Activated CD8-positive, alpha-beta memory T cell treated with anti-CD3 and anti-CD28 coated beads, Interleukin-2, amount 50 U/mL, for 48 hours (primary cell): Measurements from ENCODE around the gene KRT80.
A peak's percentile ranks its signal among the peaks of the same experiment; 100 is the strongest.

Experiments
- DNase-seq: peaks from one replicate; pipeline ENCODE4 v3.0.0-alpha.2; 2020

Gene KRT80

DNA sequence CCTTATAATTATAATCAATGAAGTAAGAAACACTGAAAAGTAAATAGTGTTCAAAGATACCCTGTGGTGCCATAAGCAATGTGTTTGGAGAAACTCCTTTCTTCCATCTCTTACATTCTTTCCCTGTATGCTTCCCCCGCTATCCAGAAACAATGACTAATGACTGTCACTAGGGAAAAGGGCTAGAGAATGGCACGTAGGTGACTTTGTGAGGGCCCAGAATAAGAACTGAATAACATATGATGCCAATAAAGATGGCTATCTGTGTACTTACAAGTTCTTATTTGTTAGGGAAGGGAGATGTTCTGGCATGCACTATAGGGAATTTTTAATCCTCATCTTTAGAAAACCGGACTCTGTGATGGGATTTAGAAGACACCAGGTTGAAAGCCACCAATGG, 36.6 kb upstream of the KRT80 start:
- no peak for DNase-seq

DNA sequence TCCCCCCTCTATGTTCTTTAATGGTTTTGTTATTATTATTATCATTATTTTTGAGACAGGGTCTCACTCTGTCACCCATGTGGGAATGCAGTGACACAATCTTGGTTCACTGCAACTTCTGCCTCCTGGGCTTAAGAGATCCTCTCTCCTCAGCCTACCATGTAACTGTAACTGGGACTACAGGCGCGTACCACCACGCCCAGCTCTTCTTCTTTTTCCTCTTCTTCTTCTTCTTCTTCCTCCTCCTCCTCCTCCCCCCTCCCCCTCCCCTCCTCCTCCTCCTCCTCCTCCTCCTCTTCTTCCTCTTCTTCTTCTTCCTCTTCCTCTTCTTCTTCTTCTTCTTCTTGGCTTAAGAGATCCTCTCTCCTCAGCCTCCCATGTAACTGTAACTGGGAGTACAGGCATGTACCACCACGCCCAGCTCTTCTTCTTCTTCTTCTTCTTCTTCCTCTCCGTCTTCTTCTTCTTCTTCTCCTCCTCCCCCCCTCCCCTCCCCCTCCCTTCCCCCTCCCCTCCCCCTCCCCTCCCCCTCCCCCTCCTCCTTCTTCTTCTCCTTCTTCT, 35.9 kb upstream of the KRT80 start:
- DNase-seq, result no peak

DNA sequence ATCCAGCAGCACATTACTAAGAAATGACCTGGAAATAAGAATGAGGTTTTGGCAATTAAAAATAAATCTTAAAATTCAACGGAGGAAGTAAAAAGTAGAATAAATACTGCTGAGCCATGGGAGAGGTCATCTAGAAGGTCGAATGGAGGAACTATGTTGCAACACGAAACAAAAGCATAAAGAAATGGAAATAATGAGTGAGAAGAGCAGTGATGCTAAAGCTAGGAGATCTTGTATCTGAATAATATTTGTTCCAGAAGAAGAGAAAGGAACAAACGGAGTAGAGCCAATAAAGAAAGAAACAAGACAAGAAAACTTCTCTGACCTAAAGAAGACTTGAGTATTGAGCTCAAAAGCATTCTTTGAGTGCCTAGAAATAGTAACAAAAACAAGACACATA, 34.6 kb upstream of the KRT80 start:
- DNase-seq, result no peak

DNA sequence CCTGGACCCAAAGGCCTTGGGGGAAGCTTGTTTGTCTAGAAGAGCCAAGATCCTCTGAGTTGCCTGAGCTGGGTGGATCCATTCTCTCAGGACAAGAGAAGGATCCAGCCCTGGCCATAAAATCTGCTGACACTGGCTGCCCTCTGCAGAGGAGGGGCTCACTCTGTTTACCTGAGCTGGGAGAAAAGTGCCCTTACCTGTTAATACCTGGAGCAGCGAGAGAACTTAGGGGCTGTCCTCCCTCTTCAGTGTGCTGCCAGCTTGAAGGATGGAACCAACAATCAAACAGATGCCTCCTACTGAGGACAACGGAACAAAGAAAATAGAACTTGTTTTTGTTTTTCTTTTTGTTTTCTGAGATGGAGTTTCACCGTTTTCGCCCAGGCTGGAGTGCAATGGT, 33.9 kb upstream of the KRT80 start:
- DNase-seq, result no peak

DNA sequence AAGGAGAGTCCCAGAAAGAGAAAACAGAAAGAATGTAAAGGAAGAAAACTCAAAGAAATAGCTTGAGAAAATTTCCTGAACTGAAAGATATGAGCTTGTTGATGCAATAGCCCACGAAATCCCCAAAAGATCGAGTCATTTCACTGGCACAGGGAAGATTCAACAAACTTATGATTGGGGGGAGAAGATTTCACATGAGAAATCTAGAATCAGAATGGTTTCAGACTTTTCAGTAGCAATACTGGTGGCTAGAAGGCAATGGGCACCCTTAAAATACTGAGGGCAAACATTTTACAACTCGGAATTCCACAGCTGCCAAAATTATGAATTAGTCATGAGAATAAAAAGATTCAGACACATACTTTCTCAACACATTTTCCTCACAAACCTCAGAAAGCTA, 32.3 kb upstream of the KRT80 start:
- no peak for DNase-seq

DNA sequence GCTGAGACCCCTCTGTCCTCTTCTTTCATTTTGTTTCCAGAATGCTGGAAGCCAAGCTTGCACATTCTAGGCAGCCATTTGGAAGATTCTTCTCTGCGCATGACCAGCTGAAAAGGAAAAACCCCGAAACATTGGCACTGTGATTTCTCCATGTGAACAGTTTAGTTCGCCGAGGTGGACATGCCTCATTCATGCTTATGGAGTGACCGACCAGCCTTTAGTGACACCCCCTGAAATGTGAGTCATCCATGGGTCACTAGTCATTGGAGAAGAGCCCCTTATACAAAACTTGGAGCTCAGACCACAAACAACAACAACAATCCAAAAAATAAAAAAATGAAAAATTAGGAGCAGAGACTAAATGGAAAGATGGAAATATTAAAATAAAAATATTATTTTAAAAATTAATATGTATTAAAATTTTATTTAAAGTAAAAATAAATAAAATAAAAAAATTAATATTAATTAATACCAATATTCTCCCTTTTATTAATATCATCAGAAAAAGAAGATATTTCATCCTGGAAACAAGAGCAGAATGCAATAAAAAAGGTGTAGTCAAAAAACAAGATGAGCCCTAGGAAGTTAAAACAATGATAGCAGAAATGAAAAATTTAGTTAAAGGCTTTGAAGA, 31.7 kb upstream of the KRT80 start:
- DNase-seq, result no peak

DNA sequence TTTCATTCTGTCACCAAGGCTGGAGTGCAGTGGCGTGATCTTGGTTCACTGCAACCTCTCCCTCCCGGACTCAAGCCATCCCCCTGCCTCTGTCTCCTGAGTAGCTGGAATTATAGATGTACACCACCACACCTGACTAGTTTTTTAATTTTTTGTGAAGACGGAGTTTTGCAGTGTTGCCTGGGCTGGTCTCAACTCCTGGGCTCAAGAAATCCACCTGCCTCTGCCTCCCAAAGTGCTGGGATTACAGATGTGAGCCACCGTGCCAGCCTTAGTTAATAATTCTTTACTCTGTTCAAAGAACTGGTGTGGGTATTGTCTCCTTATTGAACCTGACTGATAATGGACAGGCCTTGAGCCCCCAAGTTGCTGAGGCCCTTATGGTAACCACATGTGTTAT, 30.9 kb upstream of the KRT80 start:
- DNase-seq, result no peak

DNA sequence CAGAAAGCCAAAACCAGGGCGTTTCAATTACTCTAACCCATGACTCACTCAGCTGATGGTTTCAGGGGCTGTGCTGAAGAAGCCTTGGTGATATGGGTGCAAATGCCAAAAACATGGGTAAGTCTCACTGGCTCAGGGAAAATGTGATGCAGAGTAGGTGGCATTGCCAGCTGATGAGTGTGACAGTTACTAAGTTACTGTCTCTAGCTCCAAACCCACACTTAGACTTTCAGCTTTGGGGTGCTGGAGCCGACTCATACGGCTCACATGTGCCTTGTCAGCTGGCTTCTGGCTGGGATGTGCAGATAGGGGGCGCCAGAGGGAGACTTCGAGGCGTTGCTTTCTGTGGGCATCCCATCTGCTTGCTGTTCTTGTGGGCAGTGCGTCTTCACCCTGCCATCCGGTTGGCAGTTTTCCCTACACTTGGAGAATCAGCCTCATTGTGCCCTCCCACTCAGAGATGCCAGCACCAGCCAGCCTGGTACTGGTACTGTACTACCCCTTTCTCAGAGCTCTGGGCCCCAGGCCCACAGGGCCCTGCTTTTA, 30.2 kb upstream of the KRT80 start:
- peak; percentile 93 for DNase-seq

DNA sequence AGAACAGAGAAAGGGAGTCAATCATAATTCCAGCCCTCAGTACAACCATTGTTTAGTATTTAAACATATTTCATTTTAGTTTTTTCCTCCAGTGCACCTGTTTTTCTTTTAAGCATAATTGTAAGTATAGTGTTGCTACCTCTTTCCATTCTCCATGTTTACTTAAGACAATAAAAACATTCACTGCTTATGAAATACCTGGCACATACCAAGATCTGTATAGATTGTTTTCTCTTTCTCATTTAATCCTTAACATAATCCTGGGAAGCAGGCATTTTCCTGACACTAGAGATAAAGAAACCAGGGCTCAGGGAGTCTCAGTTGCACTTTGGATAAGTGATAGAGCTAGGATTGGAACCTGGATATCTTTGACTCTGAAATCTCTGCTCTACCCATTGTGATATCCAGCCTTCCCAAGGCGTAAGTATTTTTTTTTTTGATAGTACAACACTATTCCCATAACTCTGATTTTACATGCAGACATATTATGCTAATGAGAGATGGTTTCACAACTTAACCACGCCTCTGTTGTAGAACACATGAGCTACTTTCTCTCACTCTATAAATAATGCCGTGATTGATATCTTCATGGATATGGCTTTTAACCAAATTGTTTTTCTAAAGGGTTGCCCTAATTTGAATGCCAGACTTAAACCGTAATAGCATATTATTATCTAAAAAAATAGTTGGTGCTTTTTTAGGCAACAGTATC, 29.4 kb upstream of the KRT80 start:
- DNase-seq, result no peak

DNA sequence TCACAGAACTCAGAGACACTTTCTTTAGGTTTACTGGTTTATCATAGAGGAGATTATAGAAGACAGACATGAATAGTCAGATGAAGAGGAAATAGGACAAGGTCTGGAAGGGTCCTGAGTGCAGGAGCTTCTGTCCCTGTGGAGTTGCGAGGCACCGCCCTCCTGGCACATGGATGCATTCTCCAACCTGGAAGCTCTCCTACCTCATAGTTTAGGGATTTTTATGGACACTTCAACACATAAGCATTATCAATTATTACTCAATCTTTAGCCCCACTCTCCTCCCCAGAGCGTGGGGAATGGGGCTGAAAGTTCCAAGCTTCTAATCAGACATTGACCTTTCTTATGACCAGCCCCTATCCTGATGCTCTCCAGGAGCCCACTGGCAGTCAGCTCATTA, 28.7 kb upstream of the KRT80 start:
- DNase-seq, result no peak

DNA sequence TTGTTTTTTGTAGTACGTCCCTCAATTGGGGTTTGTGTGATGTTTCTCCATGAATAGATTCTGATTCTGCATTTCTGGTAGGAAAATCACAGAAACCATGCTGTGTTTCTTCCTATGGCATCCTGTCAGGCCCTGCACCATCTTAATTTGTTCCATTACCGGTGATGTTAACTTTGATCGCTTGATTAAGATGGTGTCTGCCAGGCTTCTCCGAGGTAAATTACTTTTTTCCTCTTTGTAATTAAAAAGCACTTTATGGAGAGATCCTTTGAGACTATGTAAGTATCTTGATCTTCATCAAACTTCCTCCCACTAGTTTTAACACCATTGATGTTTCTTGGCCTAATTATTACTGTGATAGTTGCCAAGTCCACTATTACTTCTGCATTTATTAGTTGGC, 26.2 kb upstream of the KRT80 start:
- DNase-seq, result no peak

DNA sequence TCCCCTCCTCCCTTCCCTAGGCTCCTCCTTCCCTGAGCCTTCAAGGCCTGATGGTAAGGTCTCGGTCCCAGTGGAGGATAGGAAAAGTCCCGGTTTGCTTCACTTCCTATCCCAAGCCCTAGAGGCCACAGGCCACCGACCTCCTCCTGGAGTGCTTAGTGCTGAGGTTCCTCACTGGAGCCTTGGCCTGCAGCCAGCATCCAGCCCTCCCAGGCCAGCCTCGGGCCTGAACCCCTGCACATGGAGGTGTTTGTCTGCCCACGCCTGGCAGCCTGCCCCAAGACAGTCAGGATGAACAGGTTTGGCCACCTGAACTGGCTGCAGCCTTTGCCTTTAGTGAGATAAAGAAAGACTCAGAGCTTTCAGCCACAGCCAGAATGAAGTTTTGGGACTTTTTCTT, 25.4 kb upstream of the KRT80 start:
- no peak for DNase-seq

DNA sequence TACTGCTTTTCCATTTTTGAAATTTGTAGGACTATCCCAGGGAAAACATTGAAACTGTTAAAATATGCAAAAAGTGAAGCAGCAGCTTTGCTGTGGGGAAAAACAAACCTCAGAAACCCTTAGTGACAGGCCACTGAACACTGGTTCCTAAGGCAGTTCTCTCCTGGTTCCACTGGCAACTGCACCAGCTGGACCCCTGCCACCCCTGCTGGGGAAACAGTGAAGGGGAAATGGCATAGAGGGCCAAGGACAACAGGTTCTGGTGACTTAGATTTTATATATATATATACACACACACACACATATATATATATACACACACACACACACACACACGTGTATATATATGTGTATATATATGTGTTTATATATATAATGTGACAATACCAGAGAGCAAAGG, 25.0 kb upstream of the KRT80 start:
- no peak for DNase-seq

DNA sequence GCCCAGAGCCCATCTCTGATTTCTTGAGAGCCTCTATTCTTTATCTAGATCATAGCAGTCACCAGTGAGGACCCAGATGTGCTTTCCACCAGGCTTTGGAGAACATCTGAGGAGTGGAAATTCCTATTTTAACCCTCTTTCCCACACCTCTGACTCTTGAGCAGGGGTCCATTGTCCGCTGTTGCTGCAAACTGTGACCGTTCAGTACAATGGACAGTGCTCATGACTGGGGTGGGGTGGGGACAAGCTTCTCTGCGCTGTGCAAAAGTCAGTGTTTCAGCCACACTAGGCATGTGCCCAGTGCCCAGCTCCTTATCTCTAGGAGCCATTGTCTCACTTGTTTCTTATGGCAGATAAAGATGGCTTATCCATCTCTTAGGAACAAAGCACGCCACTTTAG, 24.3 kb upstream of the KRT80 start:
- no peak for DNase-seq

DNA sequence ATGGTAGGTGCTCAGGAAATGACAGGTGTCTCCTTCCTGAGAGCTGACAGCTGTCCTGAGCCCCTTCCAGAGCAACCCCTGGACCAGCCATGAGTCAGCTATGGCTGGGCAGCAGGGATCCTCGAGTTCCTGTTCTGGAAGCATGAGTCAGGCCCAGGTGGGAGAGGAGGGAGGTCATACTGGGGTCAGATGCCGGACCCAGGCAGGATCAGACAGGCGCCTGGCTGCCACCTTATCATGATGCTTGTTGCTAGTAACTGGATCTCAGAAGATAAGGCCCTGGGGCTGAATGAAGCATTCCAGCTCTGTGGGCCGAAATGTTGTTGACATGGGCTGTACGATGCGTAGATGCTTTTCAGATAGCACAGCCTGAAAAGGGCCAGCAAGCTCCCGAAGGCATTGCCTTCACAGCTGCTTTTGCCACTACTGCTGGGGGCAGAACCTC, 23.8 kb upstream of the KRT80 start:
- DNase-seq, result no peak

DNA sequence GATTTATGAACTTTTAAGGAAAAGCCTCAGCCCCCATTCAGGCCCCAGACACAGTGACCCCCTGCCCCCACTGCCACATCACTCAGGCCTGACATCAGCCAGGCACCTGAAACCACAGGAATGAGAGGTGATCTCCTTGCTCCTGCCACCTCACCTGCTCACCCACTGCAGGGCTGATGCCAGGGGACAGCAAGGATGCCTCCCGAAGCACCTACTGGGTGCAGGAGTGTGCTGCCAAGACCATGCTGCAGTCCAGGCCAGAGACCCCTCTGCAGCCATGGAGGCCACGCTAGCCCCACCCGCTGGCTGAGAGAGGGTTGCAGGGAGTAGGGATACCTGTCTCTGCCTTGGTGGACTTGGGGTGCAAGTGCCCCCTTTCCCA, 22.6 kb upstream of the KRT80 start:
- no peak for DNase-seq

DNA sequence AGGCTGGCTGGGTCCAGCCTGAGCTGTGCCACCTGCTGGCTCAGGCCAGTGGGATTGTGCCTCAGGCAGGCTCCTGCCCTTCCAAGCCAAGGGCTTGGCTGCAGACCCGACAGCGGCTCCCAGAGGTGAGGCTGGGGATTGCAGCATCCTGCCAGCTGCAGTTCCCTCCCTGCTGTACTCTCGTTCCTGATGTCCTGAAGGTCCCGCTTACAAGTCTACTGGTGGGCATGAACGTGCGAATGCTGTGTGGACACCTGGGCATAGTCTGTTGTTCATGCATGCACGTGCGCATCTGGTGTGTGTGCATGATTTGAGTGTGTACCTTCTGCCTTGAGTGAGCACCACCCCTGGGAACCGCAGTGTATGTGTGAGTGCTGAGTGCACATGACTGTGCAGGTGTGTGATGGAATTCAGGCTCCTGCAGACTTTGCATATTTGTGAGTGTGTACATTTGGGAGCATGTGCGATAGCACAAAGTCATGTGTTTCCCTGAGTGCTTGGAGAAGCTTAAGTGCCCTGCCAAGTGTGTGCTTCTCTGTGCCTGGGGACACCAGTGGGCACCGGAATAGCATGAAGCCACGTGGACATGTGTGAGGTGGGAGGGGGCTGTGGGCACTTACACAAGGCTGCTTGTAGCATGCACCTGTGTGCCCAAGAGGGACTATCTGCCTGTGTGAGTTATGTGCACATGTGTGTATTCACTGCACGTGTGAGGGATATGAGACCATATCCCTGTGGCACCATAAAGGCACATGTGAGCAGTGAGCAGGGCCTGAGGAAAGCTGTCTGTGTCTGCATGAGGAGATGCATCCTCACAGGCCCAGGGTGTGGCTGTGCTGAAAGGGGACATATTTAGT, 22.0 kb upstream of the KRT80 start:
- peak; percentile 88 for DNase-seq

DNA sequence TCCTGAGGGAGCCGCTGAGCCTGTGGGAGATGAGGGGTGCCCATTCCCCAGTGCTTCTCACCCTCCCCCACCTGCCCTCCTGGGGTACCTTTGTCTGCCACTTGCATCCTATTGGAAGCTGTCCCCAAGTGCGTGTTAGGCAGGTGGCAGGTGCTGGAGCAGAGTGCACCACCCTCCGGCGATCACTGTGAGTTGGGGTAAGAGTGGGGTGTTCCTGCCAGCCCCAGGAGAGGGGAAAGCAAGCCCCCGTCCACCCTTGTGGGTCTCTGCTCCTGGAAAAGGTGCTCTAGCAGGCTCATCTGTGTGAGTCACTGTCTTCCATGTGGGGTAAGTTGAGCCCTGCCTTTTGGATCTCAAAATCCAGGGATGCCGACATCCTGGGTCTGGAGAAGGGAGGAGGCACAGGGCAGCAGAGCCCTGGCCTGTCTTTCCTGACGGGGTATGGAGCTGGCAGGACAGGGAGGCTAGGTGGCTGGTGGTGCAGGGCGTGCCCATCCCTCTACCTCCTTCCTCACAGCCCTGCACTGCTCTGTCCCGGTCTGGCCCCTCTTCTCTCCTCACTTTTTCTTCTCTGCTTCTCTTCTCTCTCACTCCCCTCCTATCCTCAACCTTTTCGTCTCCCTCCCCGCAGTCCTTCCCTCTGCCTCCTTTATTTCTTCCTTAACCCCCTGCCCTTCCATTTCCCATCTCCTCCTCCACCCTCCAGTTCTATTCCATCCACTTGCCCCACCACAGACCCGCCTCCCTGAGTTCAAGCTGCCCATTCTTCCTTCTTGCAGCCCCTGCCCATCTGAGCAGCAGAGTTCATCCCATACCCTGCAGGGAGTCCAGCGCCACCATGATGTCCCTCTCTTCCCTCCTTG, 21.1 kb upstream of the KRT80 start:
- DNase-seq, result no peak

DNA sequence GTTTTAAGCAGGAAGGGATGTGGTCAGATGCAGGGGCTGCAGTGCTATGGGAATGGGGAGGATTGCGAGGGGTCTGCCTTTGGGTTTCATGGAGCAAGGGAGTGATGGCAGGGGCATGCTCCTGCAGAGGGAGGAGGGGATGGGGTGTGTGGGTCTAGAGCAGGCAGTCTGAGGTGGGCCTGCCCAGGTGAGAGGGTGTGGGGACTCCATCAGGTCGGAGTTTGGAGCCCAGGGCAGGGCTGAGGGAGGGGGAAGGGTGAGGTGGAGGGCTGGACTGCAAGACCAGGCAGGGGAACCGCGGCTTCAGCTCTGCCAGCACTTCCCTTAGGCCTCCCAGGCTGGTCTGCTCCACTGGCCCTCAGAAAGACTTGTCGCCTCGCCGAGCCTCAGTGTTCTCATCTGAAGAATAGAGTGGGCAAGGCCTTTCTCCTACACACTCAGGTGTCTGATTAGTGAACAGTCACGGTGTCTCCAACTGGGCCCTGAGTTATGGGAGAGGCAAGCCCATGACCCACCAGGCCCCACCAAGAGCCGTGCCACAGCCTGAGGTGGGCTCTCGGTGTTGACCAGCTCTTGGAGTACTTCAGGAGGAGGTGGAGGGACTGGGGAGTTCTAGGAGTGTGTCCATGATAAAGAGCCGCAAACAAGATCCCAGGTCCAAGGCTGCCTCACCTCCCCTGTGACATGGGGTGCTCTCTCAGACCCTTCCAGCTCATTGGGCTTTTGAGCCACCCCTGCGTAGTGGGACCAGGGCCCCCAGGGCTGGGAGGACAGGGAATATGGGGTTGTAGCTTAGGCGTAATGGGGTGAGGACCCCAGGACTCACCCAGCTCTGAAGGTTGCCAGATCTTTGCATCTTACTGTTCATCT, 20.1 kb upstream of the KRT80 start:
- DNase-seq, result no peak

DNA sequence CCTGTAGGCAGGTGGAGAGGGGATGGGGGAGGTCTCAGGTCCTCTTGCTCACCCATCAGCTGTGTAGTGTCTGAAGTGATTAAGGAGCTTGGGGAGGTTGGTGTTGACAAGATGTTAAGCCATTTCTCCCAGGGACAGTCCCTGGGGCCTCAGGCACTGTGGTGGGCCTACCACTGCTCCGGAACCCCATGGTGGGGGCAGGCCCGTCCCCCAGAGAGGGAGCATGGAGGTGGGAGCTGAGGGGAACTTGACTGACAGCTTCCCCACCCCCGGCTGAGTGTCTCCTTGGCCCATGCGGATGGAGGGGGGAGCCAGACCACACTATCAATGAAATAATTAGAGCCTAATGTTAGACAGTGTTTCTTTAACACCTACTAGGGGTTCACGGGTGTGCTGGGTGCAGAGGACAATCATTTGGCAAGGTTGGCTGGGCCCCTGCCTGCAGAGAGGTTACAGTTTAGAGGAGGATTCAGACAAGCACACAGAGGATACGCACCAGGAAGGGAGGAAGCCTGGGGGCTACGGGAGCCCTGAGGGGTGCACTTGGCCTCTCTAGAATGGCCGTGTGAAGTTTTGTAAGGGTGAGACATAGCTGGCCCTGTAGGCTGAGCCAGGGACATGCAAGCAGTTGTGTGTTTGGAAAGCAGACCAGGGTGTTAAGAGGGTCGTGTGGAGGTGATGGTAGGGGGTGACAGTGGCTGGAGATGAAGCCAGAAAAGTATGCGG, 19.3 kb upstream of the KRT80 start:
- DNase-seq, result no peak
